CD1c-positive myeloid dendritic cell (primary cell): ENCODE results near the gene IL17D.
"Not testable (repeated sequence)": the region's sequence is repeated elsewhere in the genome, so short reads cannot be mapped to it uniquely, and the experiment has no call there.

Source experiments
- DNase-seq: peaks from one replicate; pipeline ENCODE4 v3.0.0-alpha.2; 2016; ENCODE audit errors: extremely low spot score

IL17D gene

DNA sequence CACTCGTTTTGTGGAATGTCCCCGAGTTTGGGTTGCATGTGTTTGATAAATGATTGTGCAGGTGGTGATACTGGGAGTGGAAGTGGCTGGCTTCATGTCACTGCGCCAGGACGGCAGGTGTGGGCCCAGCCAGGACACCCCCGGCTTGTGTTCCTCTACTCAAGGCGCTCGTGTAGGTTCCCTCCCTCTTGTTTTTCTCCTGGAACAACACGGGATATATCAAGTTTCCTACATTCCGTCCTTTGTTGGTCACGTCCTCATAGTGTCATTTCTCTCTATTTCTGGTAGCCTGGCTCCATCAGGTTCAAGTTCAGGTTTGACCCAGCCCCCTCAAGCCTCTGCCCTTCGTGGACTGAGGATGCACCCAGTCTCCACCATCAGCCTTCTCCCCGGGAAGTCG is 16.3 kb downstream of the IL17D start:
- DNase-seq = no peak

DNA sequence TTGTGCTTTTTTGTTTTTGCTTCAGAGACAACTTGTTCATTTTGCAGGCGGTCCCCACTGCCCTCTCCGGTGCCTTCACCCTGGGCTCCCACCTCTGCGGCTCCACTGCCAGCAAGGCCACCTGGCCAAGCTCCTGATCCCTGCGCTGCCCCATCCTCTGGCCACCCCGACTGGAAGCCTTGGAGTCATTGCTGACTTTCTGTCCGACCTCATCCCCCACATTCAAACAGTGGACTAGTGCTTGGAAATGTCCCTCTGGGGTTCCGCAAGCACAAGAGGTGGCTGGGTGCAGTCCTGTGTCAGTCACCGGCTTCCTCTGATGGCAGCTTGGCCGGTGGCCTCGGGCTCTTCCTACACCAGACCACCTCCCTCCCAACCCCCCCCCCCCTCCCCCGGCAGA is 17.0 kb downstream of the IL17D start:
- DNase-seq = no peak

DNA sequence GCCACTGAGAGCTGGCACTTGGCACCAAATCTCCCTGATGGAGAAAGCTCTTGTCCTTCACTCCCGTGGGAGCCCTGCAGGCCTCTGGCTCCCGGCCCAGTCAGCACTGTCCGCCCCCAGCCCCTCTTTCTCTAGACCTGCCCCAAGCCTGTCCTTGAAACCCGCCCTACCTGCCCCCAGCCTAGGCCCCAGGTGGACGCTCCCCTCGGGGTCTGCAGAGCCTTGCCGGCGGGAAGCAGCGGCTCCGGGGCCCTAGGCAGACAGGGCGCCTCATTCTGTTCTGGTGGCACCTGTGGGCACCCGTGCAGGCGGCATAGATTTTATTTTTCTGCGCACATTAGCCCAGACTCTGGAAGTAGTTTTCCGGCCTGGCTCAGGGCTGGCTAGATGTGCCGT is 17.6 kb downstream of the IL17D start:
- DNase-seq = no peak

DNA sequence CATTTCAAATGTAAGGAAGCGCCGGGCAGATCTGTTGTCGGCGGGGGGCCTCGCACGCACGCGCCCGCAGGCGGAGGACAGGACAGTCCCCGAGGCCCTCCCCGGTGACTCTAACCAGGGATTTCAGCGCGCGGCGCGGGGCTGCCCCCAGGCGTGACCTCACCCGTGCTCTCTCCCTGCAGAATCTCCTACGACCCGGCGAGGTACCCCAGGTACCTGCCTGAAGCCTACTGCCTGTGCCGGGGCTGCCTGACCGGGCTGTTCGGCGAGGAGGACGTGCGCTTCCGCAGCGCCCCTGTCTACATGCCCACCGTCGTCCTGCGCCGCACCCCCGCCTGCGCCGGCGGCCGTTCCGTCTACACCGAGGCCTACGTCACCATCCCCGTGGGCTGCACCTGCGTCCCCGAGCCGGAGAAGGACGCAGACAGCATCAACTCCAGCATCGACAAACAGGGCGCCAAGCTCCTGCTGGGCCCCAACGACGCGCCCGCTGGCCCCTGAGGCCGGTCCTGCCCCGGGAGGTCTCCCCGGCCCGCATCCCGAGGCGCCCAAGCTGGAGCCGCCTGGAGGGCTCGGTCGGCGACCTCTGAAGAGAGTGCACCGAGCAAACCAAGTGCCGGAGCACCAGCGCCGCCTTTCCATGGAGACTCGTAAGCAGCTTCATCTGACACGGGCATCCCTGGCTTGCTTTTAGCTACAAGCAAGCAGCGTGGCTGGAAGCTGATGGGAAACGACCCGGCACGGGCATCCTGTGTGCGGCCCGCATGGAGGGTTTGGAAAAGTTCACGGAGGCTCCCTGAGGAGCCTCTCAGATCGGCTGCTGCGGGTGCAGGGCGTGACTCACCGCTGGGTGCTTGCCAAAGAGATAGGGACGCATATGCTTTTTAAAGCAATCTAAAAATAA is 18.2 kb downstream of the IL17D start:
- no peak for DNase-seq

DNA sequence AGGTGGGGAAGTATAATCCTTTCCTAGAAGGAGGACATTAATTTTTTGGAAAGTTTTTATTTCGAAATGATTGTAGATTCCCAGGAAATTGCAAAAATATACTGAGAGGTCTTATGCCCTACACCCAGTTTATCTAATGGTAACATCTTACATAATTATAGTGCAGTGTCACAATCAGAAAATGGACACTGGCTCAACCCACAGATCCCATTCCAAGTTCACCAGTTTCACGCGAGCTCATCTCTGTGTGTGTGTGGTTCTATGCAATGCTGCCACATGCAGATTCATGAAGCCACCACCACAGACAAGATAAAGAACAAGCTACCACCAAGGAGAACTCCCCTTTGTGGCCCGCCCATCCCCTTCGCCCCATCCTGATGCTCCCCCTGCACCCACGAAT is 24.4 kb downstream of the IL17D start:
- DNase-seq = no peak

DNA sequence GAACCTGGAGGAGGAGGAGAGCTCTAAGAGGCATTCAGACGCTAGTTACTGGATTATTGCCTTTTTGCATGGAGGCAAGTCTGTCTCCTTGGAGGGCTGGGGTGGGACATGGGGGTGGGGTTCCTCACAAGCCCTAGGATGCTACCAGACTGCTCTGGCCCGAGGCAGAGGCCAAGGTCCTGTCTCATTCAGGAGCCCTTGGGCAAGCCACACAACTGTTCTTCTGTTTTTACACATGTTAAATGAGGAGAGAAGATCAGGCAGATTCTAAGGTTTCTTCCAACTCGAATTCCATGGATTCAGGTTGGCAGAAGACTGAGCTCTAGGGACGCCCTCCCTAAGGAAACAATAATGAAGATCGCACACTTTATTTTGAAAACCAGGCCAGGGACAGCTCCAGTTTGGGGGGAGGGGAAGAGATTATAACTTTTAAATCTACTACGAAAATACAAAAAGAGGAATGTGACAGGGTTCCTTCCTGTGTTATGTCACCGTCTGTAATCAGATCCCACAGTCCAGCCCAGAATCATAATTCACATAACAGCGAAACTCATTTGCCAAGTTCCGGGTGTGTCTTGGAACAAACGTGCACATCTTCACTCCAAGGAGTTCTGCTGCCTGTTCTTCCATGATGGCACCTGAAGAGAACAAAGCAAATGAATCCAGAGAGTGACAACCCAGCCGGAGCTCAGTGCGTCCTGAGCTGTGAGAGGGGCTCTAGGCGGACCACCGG is 25.2 kb downstream of the IL17D start:
- no peak for DNase-seq

DNA sequence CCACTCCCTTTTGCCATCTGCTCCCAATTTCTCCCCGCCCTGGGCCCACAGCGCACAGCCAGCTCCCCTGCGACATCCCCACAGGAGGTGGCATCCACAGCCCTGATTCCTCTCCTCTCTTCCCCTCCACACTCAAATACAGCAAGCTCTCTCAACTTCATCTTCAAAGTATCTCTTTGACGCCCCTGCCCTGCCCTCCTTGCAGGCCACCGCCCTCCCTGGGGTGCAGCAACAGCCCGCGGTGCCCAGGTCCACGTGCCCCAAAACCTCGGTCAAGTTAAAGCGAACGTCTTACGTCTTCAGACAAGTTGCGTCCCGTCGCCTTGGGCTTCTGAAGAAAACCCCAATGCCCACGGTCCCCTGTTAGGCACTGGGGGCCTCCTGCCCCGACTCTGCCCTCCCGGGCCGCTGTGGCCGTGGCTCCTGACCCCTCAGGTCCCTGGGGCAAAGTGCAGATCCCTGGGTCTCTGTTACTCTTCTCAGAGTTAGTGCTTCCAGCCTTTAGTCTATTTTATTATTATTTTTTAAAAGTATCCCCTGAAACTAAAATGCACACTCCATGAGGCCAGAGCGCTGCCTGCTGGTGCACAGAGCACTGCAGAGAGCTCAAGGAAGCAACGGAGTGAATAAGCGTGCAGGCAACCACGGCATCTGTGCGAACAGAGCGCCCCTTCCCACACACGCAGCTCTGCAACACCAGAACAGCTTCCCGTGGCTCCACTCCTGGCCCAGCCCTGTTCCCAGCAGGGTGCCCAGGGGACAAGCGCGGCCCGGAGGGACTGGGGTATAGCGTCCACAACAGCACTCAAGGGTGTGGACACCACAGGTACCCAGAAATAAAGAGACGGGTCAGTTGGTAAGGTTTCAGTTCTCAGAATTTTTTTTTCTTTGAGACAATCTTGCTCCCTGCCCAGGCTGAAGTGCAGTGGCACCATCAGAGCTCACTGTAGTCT is 26.4 kb downstream of the IL17D start:
- no peak for DNase-seq

DNA sequence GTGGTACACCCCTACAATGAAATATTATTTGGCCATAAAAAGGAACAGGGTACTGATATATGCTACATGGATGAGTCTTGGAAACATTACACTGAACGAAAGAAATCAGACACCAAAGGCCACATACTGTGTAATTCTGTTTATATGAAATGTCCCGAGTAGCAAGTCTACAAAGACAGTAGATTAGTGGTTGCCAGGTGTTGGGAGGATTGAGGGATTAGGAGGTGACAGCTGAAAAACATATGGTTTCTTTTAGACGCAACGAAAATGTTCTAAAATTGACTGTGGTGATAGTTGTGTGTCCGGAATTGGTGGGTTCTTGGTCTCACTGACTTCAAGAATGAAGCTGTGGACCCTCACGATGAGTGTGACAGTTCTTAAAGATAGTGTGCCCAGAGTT is 35.1 kb downstream of the IL17D start:
- DNase-seq = no peak

DNA sequence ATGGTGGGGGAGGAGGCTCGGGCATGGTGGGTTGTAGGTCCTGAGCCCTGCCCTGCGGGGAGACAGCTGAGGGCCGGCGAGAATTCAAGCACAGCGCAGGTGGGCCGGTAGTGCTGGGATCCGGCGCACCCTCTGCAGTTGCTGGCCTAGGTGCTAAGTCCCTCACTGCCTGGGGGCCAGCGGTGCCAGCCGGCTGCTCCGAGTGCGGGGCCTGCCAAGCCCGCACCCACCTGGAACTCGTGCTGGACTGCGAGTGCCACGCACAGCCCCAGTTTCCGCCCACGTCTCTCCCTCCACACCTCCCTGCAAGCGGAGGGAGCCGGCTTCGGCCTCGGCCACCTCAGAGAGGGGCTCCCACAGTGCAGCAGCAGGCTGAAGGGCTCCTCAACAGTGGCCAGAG is 36.5 kb downstream of the IL17D start:
- DNase-seq = no peak

DNA sequence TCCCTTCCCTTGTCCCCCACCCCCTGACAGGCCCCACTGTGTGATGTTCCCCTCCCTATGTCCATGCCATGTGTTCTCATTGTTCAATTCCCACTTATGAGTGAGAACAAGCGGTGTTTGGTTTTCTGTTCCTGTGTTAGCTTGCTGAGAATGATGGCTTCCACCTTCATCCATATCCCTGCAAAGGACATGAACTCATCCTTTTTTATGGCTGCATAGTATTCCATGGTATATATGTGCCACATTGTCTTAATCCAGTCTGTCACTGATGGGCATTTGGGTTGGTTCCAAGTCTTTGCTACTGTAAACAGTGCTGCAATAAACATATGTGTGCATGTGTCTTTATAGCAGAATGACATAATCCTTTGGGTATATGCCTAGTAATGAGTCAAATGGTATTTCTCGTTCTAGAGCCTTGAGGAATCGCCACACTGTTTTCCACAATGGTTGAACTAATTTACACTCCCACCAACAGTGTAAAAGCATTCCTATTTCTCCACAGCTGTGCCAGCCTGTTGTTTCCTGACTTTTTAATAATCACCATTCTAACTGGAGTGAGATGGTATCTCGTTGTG is 40.4 kb downstream of the IL17D start:
- not testable (repeated sequence) for DNase-seq

DNA sequence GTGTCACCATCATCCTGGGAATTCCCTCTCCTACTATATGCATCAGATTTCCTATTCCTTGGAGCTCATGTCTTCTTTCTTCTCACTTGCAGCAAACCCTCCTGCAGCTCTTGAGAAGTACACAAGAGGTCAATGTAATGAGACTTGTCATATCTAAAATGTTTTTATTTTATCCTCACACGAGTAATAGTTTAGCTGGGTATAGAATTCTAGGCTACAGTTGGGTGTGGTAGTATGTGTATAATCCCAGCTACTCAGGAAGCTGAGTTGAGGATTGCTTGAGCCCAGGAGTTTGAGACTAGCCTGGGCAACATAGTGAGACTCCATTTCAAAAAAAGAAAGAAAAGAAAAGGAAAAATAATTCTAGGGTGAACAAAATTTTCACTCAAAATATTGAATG is 45.9 kb downstream of the IL17D start:
- no peak for DNase-seq

DNA sequence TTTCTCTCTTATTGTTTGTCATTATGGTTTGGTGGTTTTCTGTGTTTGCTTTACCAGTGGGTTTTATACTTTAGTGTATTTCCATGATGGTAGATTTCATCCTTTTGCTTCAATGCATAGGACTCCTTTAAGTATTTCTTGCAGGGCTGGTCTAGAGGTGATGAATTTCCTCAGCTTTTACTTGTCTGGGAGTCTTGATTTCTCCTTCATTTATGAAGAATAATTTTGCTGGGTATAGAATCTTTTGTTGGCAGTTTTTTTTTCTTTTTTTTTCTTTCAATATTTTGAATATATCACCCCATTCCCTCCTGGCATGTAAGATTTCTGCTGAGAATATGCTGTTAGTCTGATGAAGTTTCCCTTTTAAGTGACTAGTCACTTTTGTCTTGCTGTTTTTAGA is 50.5 kb downstream of the IL17D start:
- no peak for DNase-seq

DNA sequence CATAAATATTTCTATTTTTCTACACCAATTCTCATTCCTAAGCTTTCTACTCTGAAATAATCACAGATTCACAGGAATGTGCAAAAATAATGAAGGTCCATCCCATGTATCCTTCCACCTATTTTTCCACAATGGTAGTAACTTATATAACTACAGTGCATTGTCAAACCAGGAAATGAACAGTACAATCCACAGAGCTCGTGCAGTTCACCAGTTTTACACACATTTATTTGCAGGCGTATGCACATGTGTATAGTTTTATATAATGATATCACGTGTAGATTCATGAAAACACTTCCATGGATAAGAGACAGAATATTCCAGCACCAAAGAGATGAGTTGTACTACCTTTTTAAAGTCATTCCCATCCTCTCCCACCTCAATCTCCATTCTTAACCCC is 57.4 kb downstream of the IL17D start:
- no peak for DNase-seq

DNA sequence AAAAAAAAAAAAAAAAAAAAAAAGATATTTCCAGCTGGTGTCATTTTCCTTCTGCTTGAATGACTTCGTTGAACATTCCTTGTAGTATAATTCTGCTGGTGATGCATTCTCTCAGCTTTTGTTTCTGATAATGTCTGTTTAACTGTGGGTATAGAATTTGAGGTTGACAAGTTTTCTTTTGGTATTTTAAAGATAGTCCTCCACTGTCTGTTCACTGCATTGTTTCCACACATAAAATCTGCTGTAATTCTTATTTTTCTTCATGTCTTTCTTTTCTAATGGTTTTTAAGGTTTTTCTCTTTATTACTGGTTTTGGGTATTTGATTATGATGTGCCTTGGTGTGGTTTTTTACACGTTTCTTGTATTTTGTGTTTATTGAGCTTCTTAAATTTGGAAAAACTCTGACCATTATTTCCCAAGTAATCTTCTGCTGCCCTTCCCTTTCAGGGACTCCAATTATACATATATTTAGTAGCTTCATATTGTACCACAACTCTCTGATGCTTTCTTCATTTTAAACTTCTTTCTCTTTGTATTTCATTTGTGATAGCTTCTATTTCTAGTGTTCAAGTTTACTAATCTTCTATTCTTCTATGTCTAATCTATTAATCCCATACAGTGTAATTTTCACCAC is 63.9 kb downstream of the IL17D start:
- DNase-seq = no peak

DNA sequence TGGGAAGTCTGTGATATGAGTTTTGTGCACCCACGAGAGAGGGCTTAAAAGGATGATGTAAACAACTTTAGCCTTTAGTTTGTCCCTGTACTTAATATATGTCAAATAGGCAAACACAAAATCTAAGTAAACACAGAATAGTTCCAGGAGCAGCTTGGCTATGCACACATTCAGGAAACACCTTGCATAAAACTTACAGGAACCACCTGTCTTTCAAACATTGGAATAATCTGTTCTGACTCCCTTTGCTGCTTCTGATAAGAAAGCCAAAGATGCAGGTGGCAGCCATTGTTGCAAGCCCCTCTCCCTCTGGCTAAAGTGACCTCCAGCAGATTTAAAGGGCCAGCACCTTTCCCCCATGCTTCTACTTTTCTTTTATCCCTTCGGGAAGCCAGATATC is 65.6 kb downstream of the IL17D start:
- no peak for DNase-seq

DNA sequence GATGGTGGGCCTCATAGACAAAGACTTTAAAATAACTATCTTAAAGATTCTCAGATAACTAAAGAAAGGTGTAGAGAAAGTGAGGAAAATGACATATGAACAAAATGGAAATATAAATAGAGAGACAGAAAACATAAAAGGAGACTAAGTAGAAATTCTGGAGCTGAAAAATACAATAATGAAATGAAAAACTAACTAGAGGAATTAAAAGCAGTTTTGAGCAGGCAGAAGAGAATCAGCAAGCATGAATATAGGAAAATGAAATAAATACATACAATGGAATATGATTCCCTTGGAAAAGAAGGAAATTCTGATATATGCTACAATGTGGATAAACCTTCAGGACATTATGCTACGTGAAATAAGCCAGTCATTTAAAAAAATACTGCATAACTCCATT is 66.3 kb downstream of the IL17D start:
- DNase-seq = no peak
